Left lung (tissue), 10 donors: ENCODE results near the gene RHOBTB1. TPM values are rescaled to one million over a fixed set of nuclear protein-coding genes. Genes with fewer than 3 reads are reported as not detected.

Experiments
- ATAC-seq: fragments of 200-7000 bp; cut with Tn5 transposase; one replicate; pipeline ENCODE4 v1.9.1; 2020; ENCODE audit warnings: moderate library complexity
- DNase-seq, 4 donors: peaks; one replicate each; pipeline ENCODE4 v3.0.0-alpha.2; 2013 to 2020
- H3K27ac ChIP-seq, 2 donors: fragments of 200-600 bp; sonication (generic) in 1 of 2; one replicate each; pipeline versions ENCODE4 v1.5.0 to v1.8.0; 2020 to 2021
- H3K27me3 ChIP-seq, 2 donors: fragments of 200-600 bp; sonication (generic) in 1 of 2; one replicate each; pipeline versions ENCODE4 v1.5.0 to v1.8.0; 2020 to 2021
- H3K36me3 ChIP-seq, 2 donors: fragments of 200-600 bp; sonication (generic) in 1 of 2; one replicate each; pipeline versions ENCODE4 v1.5.0 to v1.8.0; 2020 to 2021
- H3K4me1 ChIP-seq, 2 donors: fragments of 200-600 bp; one replicate each; pipeline ENCODE4 v1.8.0; 2021
- H3K4me3 ChIP-seq, 2 donors: fragments of 200-600 bp; sonication (generic) in 1 of 2; one replicate each; pipeline versions ENCODE4 v1.5.0 to v1.8.0; 2020 to 2021; ENCODE audit warnings: mild to moderate bottlenecking in 1 of 2
- H3K9me3 ChIP-seq, 2 donors: fragments of 200-600 bp; sonication (generic) in 1 of 2; one replicate each; pipeline versions ENCODE4 v1.5.0 to v1.8.0; 2020 to 2021
- CTCF ChIP-seq, 2 donors: fragments of 200-600 bp; sonication (generic) in 1 of 2; IDR thresholded peaks; one replicate each; pipeline versions ENCODE4 v1.5.0 to v1.8.0; 2021; ENCODE audit warnings: antibody characterized with exemption in 2 of 2
- intact Hi-C, 2 donors: fragments of 100-400 bp; cut with DNase I; formaldehyde crosslinking; loops; one replicate each; pipeline versions ENCODE4 v1.11.2 to v1.14.2; 2022
- polyA plus RNA-seq, 6 donors: library from polyadenylated mRNA; unstranded; fragments of 120-200 nt; gene quantifications; one replicate each; pipeline ENCODE4 v1.2.1, GENCODE V29; 2013; ENCODE audit not compliant: insufficient read length in 6 of 6
- total RNA-seq, 2 donors: library from RNA; stranded (reverse); fragmentation: NEBNext Ultra II Directional; extraction: Animal tissue kit (Norgen Biotek cat#: 25700); gene quantifications; one replicate each; pipeline ENCODE4 v1.2.1, GENCODE V29; 2021
- donor health status: DM: no; HTN: yes; CAD: no.
- donor health status: DM: no; HTN: no; CAD: no.

RHOBTB1 gene
- total and polyA plus RNA-seq, 8 donors, result 13.1 to 55.9 (median 52.5) TPM

- H3K27me3 ChIP-seq, result no peaks in the 10 kb centered on the region
- DNase-seq, result no peak
- no peak overlapping the region for H3K4me3 ChIP-seq
- no peak for TF ChIP-seq CTCF (IDR thresholded peaks at IDR 0.05)
- peak overlapping the region; percentile 48 to 52 for H3K27ac ChIP-seq
- peak; percentile 42 for ATAC-seq
- no peaks in the 10 kb centered on the region for H3K9me3 ChIP-seq
- no peaks in the 10 kb centered on the region for H3K36me3 ChIP-seq
- intact Hi-C loops, result loop anchor here in 1 of 2 donors (10.0 kb wide), 1 partner anchor 136 kb away; no protein-coding TSS in a partner anchor
- H3K4me1 ChIP-seq, result peaks cover 0 to 20% of the 10 kb centered on the region in 2 donors
These were observed 115.5 kb downstream of the RHOBTB1 start for GRCh38 chr10:60828489-60828852.

GRCh38 chr10:60827791-60828488 lies 116.0 kb downstream of the RHOBTB1 start:
- Histone ChIP-seq H3K36me3 (no peaks in the 10 kb centered on the region), H3K27ac (peak overlapping the region; percentile 48 to 52), H3K9me3 (no peaks in the 10 kb centered on the region), H3K27me3 (no peaks in the 10 kb centered on the region), H3K4me3 (no peak overlapping the region), H3K4me1 (peaks cover 0 to 20% of the 10 kb centered on the region in 2 donors)
- intact Hi-C loops, result loop anchor here in 1 of 2 donors (10.0 kb wide), 1 partner anchor 137 kb away; no protein-coding TSS in a partner anchor
- DNase-seq (no peak), ATAC-seq (peak; percentile 71)
- no peak for TF ChIP-seq CTCF (IDR thresholded peaks at IDR 0.05)

GRCh38 chr10:60825520-60825919 lies 118.5 kb downstream of the RHOBTB1 start:
- intact Hi-C loops, result loop anchor here in 1 of 2 donors (10.0 kb wide), 1 partner anchor 139 kb away; no protein-coding TSS in a partner anchor
- H3K4me1 ChIP-seq, result peaks cover 0 to 20% of the 10 kb centered on the region in 2 donors
- TF ChIP-seq CTCF (IDR thresholded peaks at IDR 0.05), result no peak
- H3K27me3 ChIP-seq, result no peaks in the 10 kb centered on the region
- H3K27ac ChIP-seq, result no peak overlapping the region
- DNase-seq, result no peak
- H3K4me3 ChIP-seq, result no peak overlapping the region
- no peaks in the 10 kb centered on the region for H3K9me3 ChIP-seq
- no peak for ATAC-seq
- no peaks in the 10 kb centered on the region for H3K36me3 ChIP-seq

- ATAC-seq (no peak), DNase-seq (no peak)
- TF ChIP-seq CTCF (IDR thresholded peaks at IDR 0.05), result no peak
- Histone ChIP-seq H3K4me1 (peaks cover 0 to 20% of the 10 kb centered on the region in 2 donors), H3K27me3 (no peaks in the 10 kb centered on the region), H3K4me3 (no peak overlapping the region), H3K9me3 (no peaks in the 10 kb centered on the region), H3K36me3 (no peaks in the 10 kb centered on the region), H3K27ac (no peak overlapping the region)
- intact Hi-C loops, result loop anchor here in 1 of 2 donors (10.0 kb wide), 1 partner anchor 141 kb away; no protein-coding TSS in a partner anchor
These were observed 120.7 kb downstream of the RHOBTB1 start for GRCh38 chr10:60823324-60823723.

GRCh38 chr10:60822809-60823208 lies 121.2 kb downstream of the RHOBTB1 start:
- intact Hi-C loops, result loop anchor here in 1 of 2 donors (10.0 kb wide), 1 partner anchor 142 kb away; no protein-coding TSS in a partner anchor
- ATAC-seq (no peak), DNase-seq (no peak)
- no peaks in the 10 kb centered on the region for H3K9me3 ChIP-seq
- no peak overlapping the region for H3K27ac ChIP-seq
- H3K4me3 ChIP-seq, result no peak overlapping the region
- TF ChIP-seq CTCF (IDR thresholded peaks at IDR 0.05), result no peak
- H3K27me3 ChIP-seq, result no peaks in the 10 kb centered on the region
- H3K4me1 ChIP-seq, result peaks cover 0 to 15% of the 10 kb centered on the region in 2 donors
- H3K36me3 ChIP-seq, result no peaks in the 10 kb centered on the region
